Left cardiac atrium (tissue), 4 donors: ENCODE measurements around the gene RUNX2. TPM values are rescaled to one million over a fixed set of nuclear protein-coding genes. Genes with fewer than 3 reads are reported as not detected.
"Not testable (repeated sequence)": the region's sequence is repeated elsewhere in the genome, so short reads cannot be mapped to it uniquely, and the experiment has no call there.

ENCODE experiments used
- ATAC-seq, 2 donors: fragments of 200-7000 bp; cut with Tn5 transposase; one replicate each; pipeline ENCODE4 v1.9.1; 2020; ENCODE audit warnings: mild to moderate bottlenecking in 2 of 2, moderate library complexity in 2 of 2
- DNase-seq: peaks from one replicate; pipeline ENCODE4 v3.0.0-alpha.2; 2020
- intact Hi-C, 2 donors: fragments of 100-400 bp; cut with DNase I; formaldehyde crosslinking; loops; one replicate each; pipeline versions ENCODE4 v1.14.1 to v1.15.1; 2022 to 2023
- total RNA-seq, 2 donors: library from RNA; stranded (reverse); fragmentation: NEBNext Ultra II Directional; extraction: Animal tissue kit (Norgen Biotek cat#: 25700); gene quantifications; one replicate each; pipeline ENCODE4 v1.2.1, GENCODE V29; 2021
- donor health status: DM: no; HTN: yes; CAD: no.
- donor health status: DM: no; HTN: yes; CAD: no; lungs with severe emphysema.
- donor health status: DM: yes; HTN: yes; CAD: no.
- donor health status: Dilated cardiomyopathy.

The RUNX2 gene
- total RNA-seq, 2 donors from 2014 or later: 0.44 to 0.68 TPM

- ATAC-seq (no peak), DNase-seq (no peak)
- intact Hi-C loops: no loop called here
Observed at GRCh38 chr6:45666846-45667245, 338.7 kb downstream of the RUNX2 start.

- intact Hi-C loops: no loop called here
- ATAC-seq (peak in 1 of 2 donors; percentile 5), DNase-seq (no peak)
Observed at GRCh38 chr6:45667300-45667699, 339.2 kb downstream of the RUNX2 start.

- ATAC-seq (no peak), DNase-seq (no peak)
- intact Hi-C loops: no loop called here
Observed at GRCh38 chr6:45667766-45668165, 339.6 kb downstream of the RUNX2 start.

DNA sequence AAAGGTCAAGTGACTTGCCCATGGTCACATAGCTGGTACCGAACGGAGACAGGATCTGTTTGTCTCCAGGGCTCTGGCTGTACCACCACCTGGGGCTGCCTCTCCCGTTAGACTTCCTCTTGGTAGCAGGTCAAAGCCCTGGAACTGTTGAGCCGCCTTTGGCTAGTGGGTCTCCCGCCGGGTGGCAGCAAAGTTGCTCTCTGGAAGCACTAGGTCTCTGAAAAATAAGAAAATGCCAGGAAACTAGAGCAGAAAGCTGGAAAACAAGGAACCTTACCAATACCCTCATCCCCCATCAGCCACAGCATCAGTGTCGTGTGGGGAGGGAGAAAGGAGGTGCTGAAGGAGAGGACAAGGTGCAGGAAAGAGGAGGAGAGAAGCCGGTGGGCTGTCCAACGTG lies 340.6 kb downstream of the RUNX2 start:
- DNase-seq (no peak), ATAC-seq (no peak)
- intact Hi-C loops: no loop called here

DNA sequence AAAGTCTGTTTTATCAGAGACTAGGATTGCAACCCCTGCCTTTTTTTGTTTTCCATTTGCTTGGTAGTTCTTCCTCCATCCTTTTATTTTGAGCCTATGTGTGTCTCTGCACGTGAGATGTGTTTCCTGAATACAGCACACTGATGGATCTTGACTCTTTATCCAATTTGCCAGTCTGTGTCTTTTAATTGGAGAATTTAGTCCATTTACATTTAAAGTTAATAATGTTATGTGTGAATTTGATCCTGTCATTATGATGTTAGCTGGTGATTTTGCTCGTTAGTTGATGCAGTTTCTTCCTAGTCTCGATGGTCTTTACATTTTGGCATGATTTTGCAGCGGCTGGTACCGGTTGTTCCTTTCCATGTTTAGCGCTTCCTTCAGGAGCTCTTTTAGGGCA lies 345.0 kb downstream of the RUNX2 start:
- DNase-seq, intact Hi-C loops, ATAC-seq: not testable (repeated sequence)

DNA sequence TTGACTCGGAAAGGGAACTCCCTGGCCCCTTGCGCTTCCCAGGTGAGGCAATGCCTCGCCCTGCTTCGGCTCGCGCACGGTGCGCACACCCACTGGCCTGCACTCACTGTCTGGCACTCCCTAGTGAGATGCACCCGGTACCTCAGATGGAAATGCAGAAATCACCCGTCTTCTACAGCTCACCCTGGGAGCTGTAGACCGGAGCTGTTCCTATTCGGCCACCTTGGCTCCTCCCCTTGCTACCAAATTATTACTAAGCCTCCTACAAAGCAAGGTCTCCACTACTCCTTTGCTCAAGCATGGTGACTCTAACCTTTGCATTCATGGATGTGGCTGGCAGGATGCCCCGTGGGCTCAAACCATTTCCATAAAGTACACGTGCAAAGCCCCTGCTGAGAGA lies 347.0 kb downstream of the RUNX2 start:
- DNase-seq, ATAC-seq, intact Hi-C loops: not testable (repeated sequence)

GRCh38 chr6:45675634-45676033 lies 347.5 kb downstream of the RUNX2 start:
- ATAC-seq: no peak
- DNase-seq: no peak
- intact Hi-C loops: no loop called here

- DNase-seq (no peak), ATAC-seq (no peak)
- intact Hi-C loops: no loop called here
Observed at GRCh38 chr6:45676380-45676779, 348.2 kb downstream of the RUNX2 start.

DNA sequence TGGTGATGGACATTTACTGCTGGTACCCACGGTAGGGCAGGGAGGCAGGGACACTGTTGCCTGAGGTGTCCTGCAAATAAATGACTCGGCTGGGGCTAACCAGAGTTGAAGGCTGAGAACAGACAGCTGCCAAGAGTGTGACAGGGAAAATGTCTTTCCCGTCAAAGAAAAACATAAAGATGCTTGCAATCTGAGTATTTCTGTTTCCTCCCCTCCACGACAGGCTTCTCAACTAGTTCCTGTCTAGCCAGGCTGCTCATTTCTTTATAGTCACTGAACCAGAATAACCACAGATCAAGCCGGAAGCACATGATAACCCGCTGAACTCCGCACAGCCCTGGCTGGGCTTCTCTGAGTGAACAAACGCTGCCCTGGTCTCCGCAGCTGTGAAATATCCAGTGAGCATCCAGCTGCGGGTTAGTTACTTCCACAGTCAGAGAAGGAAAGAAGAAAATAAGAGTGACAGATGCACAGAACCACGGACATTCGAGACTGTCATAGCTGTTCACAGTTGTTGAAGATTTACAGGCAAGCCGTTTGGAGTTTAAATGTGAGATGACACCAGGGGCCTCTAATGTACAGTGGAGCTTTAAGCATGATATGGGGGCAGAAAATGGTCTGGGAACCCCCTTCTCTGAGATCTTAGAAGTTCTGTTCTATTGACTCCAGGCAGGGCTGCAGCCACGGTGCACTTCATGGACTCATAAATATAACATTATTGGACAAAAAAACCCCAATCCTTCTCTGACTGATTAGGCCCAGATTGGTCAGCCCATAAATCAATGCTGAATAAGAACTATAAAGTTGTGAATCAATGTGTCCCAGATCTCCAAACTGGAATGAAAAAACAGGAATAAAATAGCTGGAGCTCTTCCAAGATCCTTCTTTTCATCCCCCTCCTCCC lies 349.5 kb downstream of the RUNX2 start:
- intact Hi-C loops: no loop called here
- DNase-seq (no peak), ATAC-seq (peak; percentile 57 to 83)

DNA sequence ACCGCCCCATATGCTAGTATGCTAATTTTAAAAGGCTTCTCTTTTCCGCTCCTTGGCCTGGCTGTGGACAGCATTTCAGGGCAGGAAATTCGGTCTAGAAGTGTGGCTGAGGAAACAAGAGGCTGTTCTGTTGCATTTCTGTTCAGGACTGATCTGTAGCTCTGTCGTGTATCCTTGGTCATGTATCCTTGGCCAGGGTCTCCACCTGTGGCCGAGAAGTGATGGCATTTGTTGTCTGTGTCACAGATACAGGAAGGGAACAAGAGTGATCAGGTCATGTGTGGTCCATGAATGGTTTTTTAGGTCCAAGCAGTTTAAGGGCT lies 350.1 kb downstream of the RUNX2 start:
- DNase-seq (no peak), ATAC-seq (no peak)
- intact Hi-C loops: no loop called here

- intact Hi-C loops: no loop called here
- no peak for ATAC-seq
- DNase-seq: no peak
Observed at GRCh38 chr6:45679163-45679562, 351.0 kb downstream of the RUNX2 start.

DNA sequence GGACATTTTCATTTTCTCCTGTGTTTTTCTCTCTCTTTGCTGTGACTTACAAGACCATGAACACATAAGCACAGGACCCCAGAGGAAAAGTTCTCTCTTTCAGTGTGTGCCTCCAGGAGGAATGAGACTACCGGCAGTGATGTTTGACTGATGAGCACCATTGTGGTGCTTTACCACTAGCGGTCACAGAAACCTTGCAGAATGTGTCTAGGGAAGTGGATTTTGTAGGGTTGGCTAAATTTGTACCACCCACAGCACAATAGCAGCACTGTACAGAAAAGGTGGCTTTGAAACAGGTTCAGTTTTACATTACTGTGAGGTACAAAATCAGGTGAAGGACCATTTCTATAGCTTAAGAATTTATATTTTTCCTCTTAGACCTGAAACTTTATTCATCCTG lies 351.5 kb downstream of the RUNX2 start:
- intact Hi-C loops: no loop called here
- ATAC-seq (no peak), DNase-seq (no peak)

DNA sequence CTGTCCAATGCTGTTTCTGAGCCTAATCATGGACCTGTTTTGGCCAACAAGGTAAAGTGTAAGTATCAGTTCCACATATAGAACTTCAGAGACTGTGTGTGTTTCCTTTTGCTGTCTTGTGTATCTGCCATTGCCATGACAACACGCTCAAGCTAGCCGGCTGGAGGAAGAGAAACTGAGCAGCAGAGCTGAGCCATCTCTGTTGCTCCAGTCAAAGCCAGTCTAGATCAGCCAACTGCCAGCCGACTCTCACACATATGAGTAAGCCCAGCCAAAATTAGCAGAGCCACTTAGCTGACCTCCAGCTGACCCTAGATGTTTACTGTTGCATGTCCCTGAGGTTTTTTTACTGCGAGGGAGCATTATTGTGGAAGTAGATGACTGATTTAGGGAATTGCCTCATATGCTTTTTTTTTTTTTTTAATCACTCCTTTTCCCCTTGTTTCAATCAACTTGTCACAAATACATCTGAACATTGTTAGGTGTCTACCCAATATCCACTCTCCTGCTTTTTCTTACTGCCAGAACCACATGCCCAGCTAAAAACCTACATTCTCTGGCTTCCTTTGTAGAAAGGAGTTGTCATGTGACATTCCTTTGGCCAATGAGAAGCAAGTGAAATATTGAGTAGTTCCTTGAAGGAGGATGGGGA lies 353.9 kb downstream of the RUNX2 start:
- ATAC-seq (peak in 1 of 2 donors; percentile 79), DNase-seq (no peak)
- intact Hi-C loops: no loop called here

GRCh38 chr6:45684476-45684875 lies 356.3 kb downstream of the RUNX2 start:
- ATAC-seq: no peak
- intact Hi-C loops: no loop called here
- no peak for DNase-seq

DNA sequence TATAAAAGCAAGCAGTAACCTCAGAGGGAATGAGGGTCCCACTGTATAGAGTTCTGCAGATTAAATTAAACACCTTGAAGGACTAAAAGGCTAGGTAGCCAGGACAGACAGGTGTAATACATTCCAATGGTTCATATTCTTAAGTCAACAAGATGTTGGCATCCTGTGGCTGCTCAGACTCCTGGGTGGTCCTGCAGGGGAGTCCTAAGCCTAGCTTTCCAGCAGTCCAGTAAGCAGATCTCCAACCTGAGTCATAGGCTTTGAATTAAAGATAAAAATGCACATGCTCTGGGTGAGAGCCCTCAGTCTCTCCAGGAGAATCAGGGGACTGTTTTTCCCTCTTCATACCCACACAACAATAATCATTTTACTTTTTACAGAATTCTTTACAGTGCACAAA lies 356.9 kb downstream of the RUNX2 start:
- DNase-seq (no peak), ATAC-seq (no peak)
- intact Hi-C loops: no loop called here

- DNase-seq (no peak), ATAC-seq (no peak)
- intact Hi-C loops: no loop called here
Observed at GRCh38 chr6:45686841-45687569, 358.9 kb downstream of the RUNX2 start.

GRCh38 chr6:45687570-45687969 lies 359.4 kb downstream of the RUNX2 start:
- no peak for ATAC-seq
- DNase-seq: no peak
- intact Hi-C loops: no loop called here

- DNase-seq (no peak), ATAC-seq (no peak)
- intact Hi-C loops: no loop called here
Observed at GRCh38 chr6:45688180-45688579, 360.1 kb downstream of the RUNX2 start.

DNA sequence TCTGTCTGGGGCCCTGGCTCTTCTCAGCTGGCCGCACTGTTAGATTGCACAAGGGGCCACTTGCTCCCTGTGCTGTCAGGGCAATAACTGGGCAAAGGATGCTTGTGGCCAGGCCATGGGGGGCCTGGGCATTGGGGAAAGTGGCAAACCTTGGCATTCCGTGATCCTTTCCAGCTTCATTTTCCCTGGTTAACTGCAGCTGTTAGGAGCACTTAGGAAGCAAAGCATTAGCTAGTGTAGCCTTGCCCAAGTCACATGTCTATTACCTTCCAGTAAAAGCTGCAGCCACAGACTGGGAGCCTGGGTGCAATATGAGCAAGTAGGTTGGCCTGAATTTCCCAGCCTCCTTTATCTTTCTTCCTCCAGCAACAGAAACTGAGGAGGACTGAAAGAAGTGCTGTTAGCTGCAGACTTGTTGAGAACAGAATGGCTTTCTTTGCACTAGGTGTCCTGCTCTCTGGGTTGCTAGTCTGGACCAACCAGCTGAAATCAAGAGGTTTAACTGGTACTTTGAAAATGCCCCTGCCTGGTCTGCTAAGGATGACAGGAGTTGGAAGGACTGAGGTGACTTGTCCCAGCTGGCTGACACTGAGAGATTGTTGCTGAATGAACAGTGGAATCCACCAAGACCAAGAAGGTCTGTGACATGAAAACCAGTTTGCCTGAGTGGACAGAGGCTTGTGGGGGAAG lies 361.9 kb downstream of the RUNX2 start:
- intact Hi-C loops: no loop called here
- DNase-seq (no peak), ATAC-seq (no peak)

DNA sequence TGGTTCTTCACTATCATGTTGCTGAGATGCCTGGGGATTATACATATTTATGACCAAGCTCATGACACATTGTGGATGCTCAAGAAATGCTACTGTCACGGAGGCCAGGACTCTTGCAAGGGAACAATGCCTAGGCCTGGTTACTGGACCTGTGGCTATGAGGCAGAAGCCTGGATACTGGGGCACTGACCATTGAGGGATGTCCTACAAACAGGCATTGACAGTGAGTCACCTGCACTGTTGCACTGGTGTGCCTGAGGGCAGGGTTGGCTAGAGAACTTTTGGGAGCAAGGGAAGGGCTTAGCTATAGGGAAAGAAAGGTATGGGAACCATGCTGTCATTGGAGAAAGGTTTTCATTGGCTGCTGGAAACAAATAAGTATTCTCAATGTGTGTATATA lies 362.7 kb downstream of the RUNX2 start:
- no peak for ATAC-seq
- DNase-seq: no peak
- intact Hi-C loops: no loop called here
